Stimulated activated CD8-positive, alpha-beta memory T cell treated with anti-CD3 and anti-CD28 coated beads, Interleukin-4, amount 100 ng/mL, for 48 hours (primary cell): ENCODE measurements around the gene SMG1.
"Not testable (repeated sequence)": the region's sequence is repeated elsewhere in the genome, so short reads cannot be mapped to it uniquely, and the experiment has no call there.

Experiments
- DNase-seq: peaks from one replicate; pipeline ENCODE4 v3.0.0-alpha.2; 2020

The SMG1 gene

GRCh38 chr16:18925986-18926865, at the start of gene SMG1:
Gene SMG1 (minus strand): TSS chr16:18926408. CDS start chr16:18926041, 367 bp downstream.
- DNase-seq = peak; percentile 96

- DNase-seq = no peak
Measured at GRCh38 chr16:18975109-18975508, 48.9 kb upstream of the SMG1 start.

GRCh38 chr16:18969855-18970240, 43.6 kb upstream of the SMG1 start:
- no peak for DNase-seq

GRCh38 chr16:18969050-18969854, 43.0 kb upstream of the SMG1 start:
- DNase-seq = peak; percentile 91

GRCh38 chr16:18966791-18967190, 40.6 kb upstream of the SMG1 start:
- DNase-seq = no peak

GRCh38 chr16:18965555-18965954, 39.3 kb upstream of the SMG1 start:
- DNase-seq = no peak

GRCh38 chr16:18959031-18959505, 32.9 kb upstream of the SMG1 start:
- DNase-seq = no peak

GRCh38 chr16:18958621-18959029, 32.4 kb upstream of the SMG1 start:
- DNase-seq = no peak

GRCh38 chr16:18956658-18957241, 30.5 kb upstream of the SMG1 start:
- DNase-seq = not testable (repeated sequence)

- DNase-seq = peak; percentile 25
Measured at GRCh38 chr16:18955874-18956580, 29.8 kb upstream of the SMG1 start.

GRCh38 chr16:18953547-18953946, 27.3 kb upstream of the SMG1 start:
- DNase-seq = no peak

GRCh38 chr16:18950469-18951185, 24.4 kb upstream of the SMG1 start:
- no peak for DNase-seq

- DNase-seq = no peak
Measured at GRCh38 chr16:18948372-18949020, 22.3 kb upstream of the SMG1 start.

- DNase-seq = no peak
Measured at GRCh38 chr16:18945233-18945632, 19.0 kb upstream of the SMG1 start.

GRCh38 chr16:18943414-18943813, 17.2 kb upstream of the SMG1 start:
- no peak for DNase-seq

- DNase-seq = no peak
Measured at GRCh38 chr16:18942061-18942460, 15.9 kb upstream of the SMG1 start.

- DNase-seq = no peak
Measured at GRCh38 chr16:18941471-18941870, 15.3 kb upstream of the SMG1 start.

- DNase-seq = no peak
Measured at GRCh38 chr16:18938986-18939385, 12.8 kb upstream of the SMG1 start.

- no peak for DNase-seq
Measured at GRCh38 chr16:18937390-18937789, 11.2 kb upstream of the SMG1 start.

GRCh38 chr16:18936727-18937340, 10.6 kb upstream of the SMG1 start:
- DNase-seq = no peak

GRCh38 chr16:18933501-18933900, 7.3 kb upstream of the SMG1 start:
- DNase-seq = no peak
